Erythroblast (primary cell): ENCODE measurements around the gene IL1A.

Experiments used
- GATA1 ChIP-seq: IDR thresholded peaks from 2 replicates; pipeline ENCODE4 v1.6.1; 2011; ENCODE audit warnings: low read depth, mild to moderate bottlenecking, control low read depth, low read length, moderate library complexity
- POLR2A ChIP-seq: IDR thresholded peaks from 2 replicates; pipeline ENCODE4 v1.6.1; 2011; ENCODE audit warnings: mild to moderate bottlenecking, low read length

GRCh38 chr2:112783187-112783714 lies 1.0 kb downstream of the IL1A start:
- TF ChIP-seq POLR2A, result no peak
- TF ChIP-seq GATA1, result no peak
